ENCODE results near the gene HEXD.

HEXD gene

GRCh38 chr17:82463391-82463790 lies 45.2 kb downstream of the HEXD start:
- DNase-seq (ENCODE audit: low read depth) = no peak
- TF ChIP-seq, protein P1, sequence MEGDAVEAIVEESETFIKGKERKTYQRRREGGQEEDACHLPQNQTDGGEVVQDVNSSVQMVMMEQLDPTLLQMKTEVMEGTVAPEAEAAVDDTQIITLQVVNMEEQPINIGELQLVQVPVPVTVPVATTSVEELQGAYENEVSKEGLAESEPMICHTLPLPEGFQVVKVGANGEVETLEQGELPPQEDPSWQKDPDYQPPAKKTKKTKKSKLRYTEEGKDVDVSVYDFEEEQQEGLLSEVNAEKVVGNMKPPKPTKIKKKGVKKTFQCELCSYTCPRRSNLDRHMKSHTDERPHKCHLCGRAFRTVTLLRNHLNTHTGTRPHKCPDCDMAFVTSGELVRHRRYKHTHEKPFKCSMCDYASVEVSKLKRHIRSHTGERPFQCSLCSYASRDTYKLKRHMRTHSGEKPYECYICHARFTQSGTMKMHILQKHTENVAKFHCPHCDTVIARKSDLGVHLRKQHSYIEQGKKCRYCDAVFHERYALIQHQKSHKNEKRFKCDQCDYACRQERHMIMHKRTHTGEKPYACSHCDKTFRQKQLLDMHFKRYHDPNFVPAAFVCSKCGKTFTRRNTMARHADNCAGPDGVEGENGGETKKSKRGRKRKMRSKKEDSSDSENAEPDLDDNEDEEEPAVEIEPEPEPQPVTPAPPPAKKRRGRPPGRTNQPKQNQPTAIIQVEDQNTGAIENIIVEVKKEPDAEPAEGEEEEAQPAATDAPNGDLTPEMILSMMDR (IDR thresholded peaks at IDR 0.05; ENCODE audit: control insufficient read depth, insufficient read depth, low read depth, low read length, missing control alignments) = no peak
- H3K4me3 ChIP-seq (ENCODE audit: control insufficient read depth, low read depth, low read length) = no peak overlapping the region

GRCh38 chr17:82463925-82464566 lies 45.9 kb downstream of the HEXD start:
- DNase-seq (ENCODE audit: low read depth) = no peak
- no peak overlapping the region for H3K4me3 ChIP-seq (ENCODE audit: control insufficient read depth, low read depth, low read length)
- TF ChIP-seq, protein P1 (IDR thresholded peaks at IDR 0.05; ENCODE audit: control insufficient read depth, insufficient read depth, low read depth, low read length, missing control alignments) = no peak

- no peak overlapping the region for H3K4me3 ChIP-seq (ENCODE audit: control insufficient read depth, low read depth, low read length)
- DNase-seq (ENCODE audit: low read depth) = no peak
- TF ChIP-seq, protein P1 (IDR thresholded peaks at IDR 0.05; ENCODE audit: control insufficient read depth, insufficient read depth, low read depth, low read length, missing control alignments) = no peak
Observed at GRCh38 chr17:82464567-82464929, 46.4 kb downstream of the HEXD start.

DNA sequence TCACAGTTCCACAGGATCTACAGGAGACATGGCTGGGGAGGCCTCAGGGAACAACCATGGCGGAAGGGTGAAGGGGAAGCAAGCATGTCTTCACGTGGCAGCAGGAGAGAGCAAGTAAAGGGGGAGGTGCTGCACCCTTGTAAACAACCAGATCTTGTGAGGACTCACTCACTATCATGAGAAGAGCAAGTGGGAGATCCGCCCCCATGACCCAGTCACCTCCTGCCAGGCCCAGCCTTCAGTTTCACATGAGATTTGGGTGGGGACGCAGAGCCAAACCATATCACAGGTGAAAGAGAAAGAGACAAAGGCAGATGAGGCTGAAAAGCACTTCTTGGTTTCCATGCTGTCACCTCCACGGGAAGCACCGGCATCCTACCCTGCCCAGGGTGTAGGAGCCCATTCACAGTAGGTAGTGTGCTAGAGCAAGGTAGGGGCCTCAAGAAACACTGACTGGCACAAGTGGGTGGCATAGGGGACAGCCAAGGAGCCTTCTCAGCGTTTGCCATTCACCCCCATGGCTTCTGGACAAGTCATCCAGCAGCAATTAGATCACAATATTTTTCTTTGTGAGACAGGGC lies 47.0 kb downstream of the HEXD start:
- TF ChIP-seq, protein P1 (IDR thresholded peaks at IDR 0.05; ENCODE audit: control insufficient read depth, insufficient read depth, low read depth, low read length, missing control alignments) = no peak
- H3K4me3 ChIP-seq (ENCODE audit: control insufficient read depth, low read depth, low read length) = no peak overlapping the region
- DNase-seq (ENCODE audit: low read depth) = no peak

- TF ChIP-seq, protein P1 (IDR thresholded peaks at IDR 0.05; ENCODE audit: control insufficient read depth, insufficient read depth, low read depth, low read length, missing control alignments) = no peak
- no peak overlapping the region for H3K4me3 ChIP-seq (ENCODE audit: control insufficient read depth, low read depth, low read length)
- DNase-seq (ENCODE audit: low read depth) = no peak
Observed at GRCh38 chr17:82468692-82469091, 50.5 kb downstream of the HEXD start.

GRCh38 chr17:82470065-82470464 lies 51.9 kb downstream of the HEXD start:
- no peak overlapping the region for H3K4me3 ChIP-seq (ENCODE audit: control insufficient read depth, low read depth, low read length)
- DNase-seq (ENCODE audit: low read depth) = no peak
- TF ChIP-seq, protein P1 (IDR thresholded peaks at IDR 0.05; ENCODE audit: control insufficient read depth, insufficient read depth, low read depth, low read length, missing control alignments) = no peak

Data from AG09309 (cell line).